DND-41 (cell line): ENCODE data around the gene RBM47.
A peak's percentile ranks its signal among the peaks of the same experiment; 100 is the strongest.
"Not testable (repeated sequence)": the region's sequence is repeated elsewhere in the genome, so short reads cannot be mapped to it uniquely, and the experiment has no call there.

Source experiments
- ATAC-seq: fragments of 200-7000 bp; cut with Tn5 transposase; 3 replicates; pipeline ENCODE4 v1.9.1; 2021; ENCODE audit warnings: low read depth; ENCODE audit not compliant: insufficient read depth
- DNase-seq: peaks from one replicate; pipeline ENCODE4 v3.0.0-alpha.2; 2020
- H2AFZ ChIP-seq: 2 replicates; pipeline ENCODE4 v1.6.0; 2012; ENCODE audit warnings: low read depth, low read length
- H3K27ac ChIP-seq: 2 replicates; pipeline ENCODE4 v1.5.1; 2012; ENCODE audit warnings: low read length, inconsistent platforms
- H3K27me3 ChIP-seq: fragments of 200-600 bp; sonication (generic); 2 replicates; pipeline ENCODE4 v1.6.0; 2012; ENCODE audit warnings: low read length, mild to moderate bottlenecking, inconsistent platforms; ENCODE audit not compliant: insufficient read depth, poor library complexity
- H3K36me3 ChIP-seq: 2 replicates; pipeline ENCODE4 v1.5.1; 2012; ENCODE audit warnings: low read length, inconsistent platforms; ENCODE audit not compliant: insufficient read depth
- H3K4me1 ChIP-seq: 2 replicates; pipeline ENCODE4 v1.5.1; 2012; ENCODE audit warnings: mild to moderate bottlenecking, low read length; ENCODE audit not compliant: insufficient read depth
- H3K4me2 ChIP-seq: 2 replicates; pipeline ENCODE4 v1.6.0; 2012; ENCODE audit warnings: mild to moderate bottlenecking, moderate library complexity, low read length, inconsistent platforms; ENCODE audit not compliant: insufficient read depth
- H3K4me3 ChIP-seq, 2 experiments: fragments of 200-600 bp in 1 of 2; shearing (Covaris generic) in 1 of 2; 2 replicates each; pipeline ENCODE4 v1.5.1; 2012 to 2016; ENCODE audit warnings: inconsistent platforms in 2 of 2, low read length in 2 of 2, mild to moderate bottlenecking in 2 of 2, low read depth in 1 of 2, moderate library complexity in 1 of 2
- H3K79me2 ChIP-seq: 2 replicates; pipeline ENCODE4 v1.6.0; 2012; ENCODE audit warnings: low read length, inconsistent platforms; ENCODE audit not compliant: insufficient read depth
- H3K9ac ChIP-seq: 2 replicates; pipeline ENCODE4 v1.6.0; 2012; ENCODE audit warnings: low read depth, mild to moderate bottlenecking, inconsistent platforms, low read length, moderate library complexity
- H3K9me3 ChIP-seq: 2 replicates; pipeline ENCODE4 v1.5.1; 2012; ENCODE audit warnings: low read length, moderate library complexity, mild to moderate bottlenecking, inconsistent platforms; ENCODE audit not compliant: insufficient read depth, severe bottlenecking
- H4K20me1 ChIP-seq: 2 replicates; pipeline ENCODE4 v1.6.0; 2012; ENCODE audit warnings: low read length; ENCODE audit not compliant: insufficient read depth
- CTCF ChIP-seq: IDR thresholded peaks from 2 replicates; pipeline ENCODE4 v1.5.1; 2012; ENCODE audit warnings: borderline replicate concordance, low read length, moderate library complexity, mild to moderate bottlenecking; ENCODE audit not compliant: poor library complexity, severe bottlenecking; ENCODE audit errors: extremely low read depth
- EZH2 ChIP-seq: IDR thresholded peaks from 3 replicates; pipeline ENCODE4 v1.6.1; 2012; ENCODE audit warnings: borderline replicate concordance, low read depth, mild to moderate bottlenecking, moderate library complexity, low read length, inconsistent platforms; ENCODE audit not compliant: severe bottlenecking

Gene RBM47

GRCh38 chr4:40553995-40554394 is 75.7 kb downstream of the RBM47 start:
- Histone ChIP-seq H3K4me2 (no peak overlapping the region), H3K4me1 (peaks cover 14% of the 10 kb centered on the region; the same call in 1 of the 2 replicates), H3K9ac (no peak overlapping the region), H3K4me3 (no peak overlapping the region), H3K27ac (no peak overlapping the region), H2AFZ (no peak overlapping the region), H3K9me3 (no peaks in the 10 kb centered on the region), H3K27me3 (no peaks in the 10 kb centered on the region), H3K79me2 (no peaks in the 10 kb centered on the region), H3K36me3 (no peaks in the 10 kb centered on the region), H4K20me1 (no peaks in the 10 kb centered on the region)
- no peak for TF ChIP-seq EZH2
- TF ChIP-seq CTCF = no peak
- DNase-seq (no peak), ATAC-seq (no peak)

GRCh38 chr4:40552536-40552935 is 77.1 kb downstream of the RBM47 start:
- H3K4me2 ChIP-seq = no peak overlapping the region
- no peaks in the 10 kb centered on the region for H3K9me3 ChIP-seq
- H3K27ac ChIP-seq = no peak overlapping the region
- H3K27me3 ChIP-seq = no peaks in the 10 kb centered on the region
- no peak overlapping the region for H3K4me3 ChIP-seq
- no peak overlapping the region for H3K9ac ChIP-seq
- peaks cover 14% of the 10 kb centered on the region; the same call in 1 of the 2 replicates for H3K4me1 ChIP-seq
- no peaks in the 10 kb centered on the region for H3K79me2 ChIP-seq
- no peak for DNase-seq
- ATAC-seq = no peak
- H4K20me1 ChIP-seq = no peaks in the 10 kb centered on the region
- no peak overlapping the region for H2AFZ ChIP-seq
- no peaks in the 10 kb centered on the region for H3K36me3 ChIP-seq
- TF ChIP-seq CTCF (no peak), EZH2 (no peak)

GRCh38 chr4:40551568-40552136 is 78.0 kb downstream of the RBM47 start:
- not testable (repeated sequence) for H3K27ac ChIP-seq, DNase-seq, H3K27me3 ChIP-seq, H3K79me2 ChIP-seq, H3K36me3 ChIP-seq, H4K20me1 ChIP-seq, ATAC-seq, H3K9me3 ChIP-seq
- peak overlapping the region; percentile 62 for H2AFZ ChIP-seq
- peak overlapping the region; percentile 62; the same call in 1 of the 2 replicates for H3K4me2 ChIP-seq
- H3K4me1 ChIP-seq = peaks cover 14% of the 10 kb centered on the region; the same call in 1 of the 2 replicates
- H3K4me3 ChIP-seq = peak overlapping the region in 1 of 2 experiments; percentile 40; a peak in 1 of 4 replicates
- H3K9ac ChIP-seq = peak overlapping the region; percentile 27; the same call in 1 of the 2 replicates

GRCh38 chr4:40550948-40551462 is 78.7 kb downstream of the RBM47 start:
- H3K4me3 ChIP-seq = peak overlapping the region in 1 of 2 experiments; percentile 40; a peak in 2 of 4 replicates
- peak overlapping the region; percentile 62 for H3K4me2 ChIP-seq
- H3K36me3 ChIP-seq = no peaks in the 10 kb centered on the region
- no peaks in the 10 kb centered on the region for H3K9me3 ChIP-seq
- peak overlapping the region; percentile 62 for H2AFZ ChIP-seq
- no peak overlapping the region for H3K27ac ChIP-seq
- no peaks in the 10 kb centered on the region for H4K20me1 ChIP-seq
- TF ChIP-seq CTCF = peak; percentile 59
- no peak for TF ChIP-seq EZH2
- ATAC-seq (peak; percentile 82), DNase-seq (peak; percentile 24)
- peaks cover 14% of the 10 kb centered on the region; the same call in 1 of the 2 replicates for H3K4me1 ChIP-seq
- H3K79me2 ChIP-seq = no peaks in the 10 kb centered on the region
- H3K27me3 ChIP-seq = no peaks in the 10 kb centered on the region
- H3K9ac ChIP-seq = peak overlapping the region; percentile 27; the same call in 1 of the 2 replicates
